GM23338 (cell line): ENCODE results near the gene ALDH8A1. TPM values are rescaled to one million over a fixed set of nuclear protein-coding genes. Genes with fewer than 3 reads are reported as not detected.

Experiments used
- ATAC-seq: fragments of 200-7000 bp; cut with Tn5 transposase; 3 replicates; pipeline ENCODE4 v1.9.1; 2020
- DNase-seq: peaks from one replicate; pipeline ENCODE4 v3.0.0-alpha.2; 2015; ENCODE audit warnings: low spot score
- H2AFZ ChIP-seq: fragments of 200-600 bp; sonication (generic); 2 replicates; pipeline ENCODE4 v1.8.0; 2016; ENCODE audit warnings: antibody characterized with exemption, mild to moderate bottlenecking, moderate library complexity
- H3F3A ChIP-seq: fragments of 200-600 bp; sonication (generic); replicated peaks from 2 replicates; pipeline ENCODE4 v1.8.0; 2017; ENCODE audit warnings: antibody characterized with exemption, mixed run types, low read depth
- H3K27ac ChIP-seq: fragments of 200-600 bp; sonication (generic); 2 replicates; pipeline ENCODE4 v1.6.1; 2016; ENCODE audit warnings: low read depth
- H3K27me3 ChIP-seq: fragments of 200-600 bp; sonication (generic); 2 replicates; pipeline ENCODE4 v1.8.0; 2016; ENCODE audit warnings: mild to moderate bottlenecking, mixed run types, moderate library complexity; ENCODE audit not compliant: insufficient read depth
- H3K36me3 ChIP-seq: fragments of 200-600 bp; sonication (generic); 2 replicates; pipeline ENCODE4 v1.8.0; 2016; ENCODE audit warnings: mild to moderate bottlenecking; ENCODE audit not compliant: insufficient read depth
- H3K4me1 ChIP-seq: fragments of 200-600 bp; sonication (generic); 2 replicates; pipeline ENCODE4 v1.8.0; 2016; ENCODE audit warnings: mild to moderate bottlenecking, moderate library complexity; ENCODE audit not compliant: insufficient read depth
- H3K4me2 ChIP-seq: fragments of 200-600 bp; sonication (generic); 2 replicates; pipeline ENCODE4 v1.7.1; 2017; ENCODE audit warnings: mixed run types
- H3K4me3 ChIP-seq: fragments of 200-600 bp; sonication (generic); 2 replicates; pipeline ENCODE4 v1.6.1; 2016; ENCODE audit warnings: mixed run types
- H3K79me2 ChIP-seq: fragments of 200-600 bp; sonication (generic); replicated peaks from 2 replicates; pipeline ENCODE4 v1.8.0; 2017; ENCODE audit warnings: mild to moderate bottlenecking; ENCODE audit not compliant: insufficient read depth
- H3K9me2 ChIP-seq: fragments of 200-600 bp; sonication (generic); 2 replicates; pipeline ENCODE4 v1.8.0; 2017; ENCODE audit not compliant: insufficient read depth
- H4K20me1 ChIP-seq: fragments of 200-600 bp; sonication (generic); replicated peaks from 2 replicates; pipeline ENCODE4 v1.8.0; 2017; ENCODE audit warnings: mild to moderate bottlenecking; ENCODE audit not compliant: insufficient read depth
- H3K27ac Mint-ChIP-seq: 2 replicates; pipeline ENCODE4 v1.8.0; 2020; ENCODE audit warnings: inconsistent platforms, mild to moderate bottlenecking, moderate library complexity, mixed read lengths
- H3K27me3 Mint-ChIP-seq: 3 replicates; pipeline ENCODE4 v1.8.0; 2022; ENCODE audit warnings: low read depth, mild to moderate bottlenecking, moderate library complexity, mixed read lengths, inconsistent platforms; ENCODE audit not compliant: insufficient read depth, poor library complexity
- H3K36me3 Mint-ChIP-seq: 3 replicates; pipeline ENCODE4 v1.8.0; 2021; ENCODE audit warnings: low read depth, mild to moderate bottlenecking, inconsistent platforms, moderate library complexity, mixed read lengths
- H3K4me1 Mint-ChIP-seq: 3 replicates; pipeline ENCODE4 v1.8.0; 2020; ENCODE audit warnings: mild to moderate bottlenecking, inconsistent platforms, mixed read lengths
- H3K4me3 Mint-ChIP-seq: 3 replicates; pipeline ENCODE4 v1.8.0; 2021; ENCODE audit warnings: moderate library complexity, mild to moderate bottlenecking, inconsistent platforms, mixed read lengths
- H3K9me3 Mint-ChIP-seq: 3 replicates; pipeline ENCODE4 v1.8.0; 2020; ENCODE audit warnings: moderate library complexity, mild to moderate bottlenecking, inconsistent platforms, mixed read lengths
- CTCF ChIP-seq, 2 experiments: fragments of 200-600 bp in 1 of 2; sonication (generic) in 1 of 2; conservative IDR thresholded peaks; 2 replicates each; pipeline versions ENCODE4 v1.5.1 to v1.6.1; 2016 to 2017; ENCODE audit warnings: antibody characterized with exemption in 2 of 2, low read depth in 2 of 2, mild to moderate bottlenecking in 2 of 2, moderate library complexity in 1 of 2
- EZH2 ChIP-seq: fragments of 200-600 bp; sonication (generic); IDR thresholded peaks from one replicate; pipeline ENCODE4 v1.8.0; 2017; ENCODE audit warnings: antibody characterized with exemption, mild to moderate bottlenecking, low read depth; ENCODE audit not compliant: unreplicated experiment
- EZH2phosphoT487 ChIP-seq: fragments of 200-600 bp; sonication (generic); IDR thresholded peaks from one replicate; pipeline ENCODE4 v1.8.1; 2018; ENCODE audit warnings: antibody characterized with exemption; ENCODE audit not compliant: unreplicated experiment
- JUNB ChIP-seq: IDR thresholded peaks from one replicate; pipeline ENCODE4 v1.6.1; 2016; ENCODE audit warnings: antibody characterized with exemption; ENCODE audit not compliant: unreplicated experiment
- NANOG ChIP-seq: IDR thresholded peaks from 2 replicates; pipeline ENCODE4 v1.6.1; 2016; ENCODE audit warnings: antibody characterized with exemption, borderline replicate concordance
- POLR2AphosphoS5 ChIP-seq: IDR thresholded peaks from 2 replicates; pipeline ENCODE4 v1.6.1; 2016; ENCODE audit warnings: antibody characterized with exemption, low read depth
- REST ChIP-seq: IDR thresholded peaks from one replicate; pipeline ENCODE4 v1.6.1; 2018; ENCODE audit warnings: antibody characterized with exemption; ENCODE audit not compliant: unreplicated experiment
- STAT1 ChIP-seq: IDR thresholded peaks from one replicate; pipeline ENCODE4 v1.6.1; 2016; ENCODE audit warnings: antibody characterized with exemption; ENCODE audit not compliant: unreplicated experiment
- ZNF114 ChIP-seq: fragments of 250-450 bp; sonication (Bioruptor Pico); IDR thresholded peaks from 2 replicates; pipeline ENCODE4 v1.5.0; 2020; ENCODE audit warnings: mild to moderate bottlenecking, moderate library complexity
- ZNF331 ChIP-seq: fragments of 250-450 bp; sonication (Bioruptor Pico); IDR thresholded peaks from 2 replicates; pipeline ENCODE4 v1.5.0; 2020; ENCODE audit warnings: low read depth, mild to moderate bottlenecking, moderate library complexity
- polyA plus RNA-seq: library from polyadenylated mRNA; unstranded; fragments of >200 nt; fragmentation: Nextera tagmentation; extraction: Ambion mirVana; gene quantifications from 2 replicates; pipeline ENCODE4 v1.2.1, GENCODE V29; 2016
- total RNA-seq: library from RNA; depleted of rRNA; stranded (reverse); fragments of >200 nt; shearing (Covaris generic); gene quantifications from 2 replicates; pipeline ENCODE4 v1.2.3, GENCODE V29; 2014

The ALDH8A1 gene
- total and polyA plus RNA-seq, 2 experiments from 2014 or later: not detected

GRCh38 chr6:134928151-134928900 is 21.6 kb downstream of the ALDH8A1 start (continued):
- no peak for TF ChIP-seq CTCF (conservative IDR thresholded peaks at IDR 0.05; ENCODE audit: low read depth in 2 of 2)
- no peak for TF ChIP-seq JUNB
- TF ChIP-seq EZH2phosphoT487: no peak
- no peak for TF ChIP-seq STAT1
- TF ChIP-seq ZNF331 (CRISPR knock-in tag): no peak
- TF ChIP-seq REST: no peak

DNA sequence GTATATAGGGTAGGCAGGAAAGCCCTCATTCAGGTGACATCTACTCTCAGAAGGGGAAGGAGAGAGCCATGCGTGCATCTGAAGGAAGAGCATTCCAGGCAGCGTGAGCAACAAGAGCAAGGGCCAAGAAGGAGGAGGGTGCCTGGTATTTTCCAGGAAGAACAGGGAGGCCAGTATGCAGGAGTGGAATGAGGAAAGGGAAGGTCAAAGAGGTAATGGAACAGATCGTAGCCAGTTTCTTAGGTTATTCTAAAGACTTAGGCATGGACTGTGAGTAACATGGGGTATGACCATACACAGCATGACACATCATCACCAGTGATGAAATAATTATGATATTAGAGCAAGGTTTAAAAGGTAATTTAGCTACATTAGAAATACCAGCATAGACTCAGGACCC is 24.1 kb downstream of the ALDH8A1 start:
- no peaks in the 10 kb centered on the region for H3K9me3 Mint-ChIP-seq
- TF ChIP-seq POLR2AphosphoS5 (no peak), EZH2 (no peak), NANOG (no peak), ZNF114 (CRISPR knock-in tag) (no peak), REST (no peak), ZNF331 (CRISPR knock-in tag) (no peak), JUNB (no peak)

More for the DNA sequence above, 24.1 kb downstream of the ALDH8A1 start:
- Histone ChIP-seq H4K20me1 (no peaks in the 10 kb centered on the region), H3K4me3 (no peak overlapping the region), H3K4me2 (no peak overlapping the region), H2AFZ (0 out of 2 replicates have a peak overlapping the region, but pooled peaks have one; percentile 18), H3K27me3 (no peaks in the 10 kb centered on the region), H3K4me1 (no peaks in the 10 kb centered on the region), H3F3A (no peaks in the 10 kb centered on the region), H3K79me2 (no peaks in the 10 kb centered on the region), H3K36me3 (no peaks in the 10 kb centered on the region), H3K27ac (no peak overlapping the region), H3K9me2 (no peaks in the 10 kb centered on the region; the same call in 1 of the 2 replicates)
- peaks cover 2% of the 10 kb centered on the region for H3K27me3 Mint-ChIP-seq
- DNase-seq (peak; percentile 24), ATAC-seq (no peak)
- no peak overlapping the region for H3K27ac Mint-ChIP-seq
- no peak overlapping the region for H3K4me3 Mint-ChIP-seq
- H3K4me1 Mint-ChIP-seq: peaks cover 3% of the 10 kb centered on the region
- H3K36me3 Mint-ChIP-seq: no peaks in the 10 kb centered on the region
